HG02870 (cell line): ENCODE results near the gene C1orf159.
"Not testable (repeated sequence)": the region's sequence is repeated elsewhere in the genome, so short reads cannot be mapped to it uniquely, and the experiment has no call there.

ENCODE experiments used
- ATAC-seq: cut with Tn5 transposase; IDR thresholded peaks from one replicate; pipeline ENCODE4 v1.9.1; 2021; ENCODE audit warnings: mild to moderate bottlenecking, moderate library complexity; ENCODE audit not compliant: unreplicated experiment

Gene C1orf159

DNA sequence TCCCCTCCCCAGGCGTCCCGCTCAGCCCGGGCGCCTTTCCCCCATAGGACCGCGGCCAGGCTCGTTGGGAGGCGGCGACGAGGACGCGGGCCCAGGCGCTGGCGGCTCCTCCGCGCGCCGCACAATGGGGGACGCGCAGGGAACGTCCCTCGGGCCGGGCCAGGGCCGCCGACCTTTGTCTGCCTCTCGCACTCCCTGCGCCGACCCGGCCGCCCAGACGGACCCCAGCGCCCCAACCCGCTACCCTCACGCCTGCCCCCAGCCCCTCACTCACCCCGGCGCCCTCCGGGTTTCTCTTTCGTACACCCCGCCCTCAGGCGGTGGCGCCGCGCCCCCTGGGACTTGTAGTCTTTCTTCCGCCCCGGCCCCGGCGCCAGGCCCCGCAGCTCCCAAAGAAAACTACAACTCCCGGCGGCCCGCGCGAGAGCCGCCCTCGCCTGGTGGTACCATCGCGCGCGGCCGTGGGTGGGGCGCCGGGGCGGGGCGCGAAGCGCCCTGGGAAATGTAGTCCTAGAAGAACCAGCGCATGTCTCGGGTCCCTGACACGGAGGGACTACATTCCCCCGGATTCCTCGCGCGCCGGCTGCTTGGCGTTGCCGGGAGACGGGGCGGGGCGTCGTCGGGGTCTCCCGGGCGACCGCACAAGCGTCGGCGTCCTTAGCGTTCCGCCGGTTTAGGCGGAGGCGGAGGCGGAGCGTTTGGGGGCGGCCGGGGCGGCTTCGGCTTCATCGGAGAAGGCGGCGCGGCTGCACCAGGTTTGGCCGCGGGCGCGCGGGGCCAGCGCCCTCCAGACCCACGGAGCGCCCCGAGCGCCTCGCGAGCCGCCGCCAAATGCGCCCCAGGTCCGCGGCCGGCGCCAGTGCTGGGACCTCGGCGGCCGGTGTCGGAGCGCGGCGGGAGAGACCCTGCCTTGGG is at the start of gene C1orf159:
Gene C1orf159 (minus strand): TSS at position 304 of the 915 bp plus-strand sequence. CDS start 24,546 bp downstream, outside the sequence.
- ATAC-seq: peak; percentile 85

GRCh38 chr1:1165485-1165884 is 49.6 kb upstream of the C1orf159 start:
- ATAC-seq: no peak

DNA sequence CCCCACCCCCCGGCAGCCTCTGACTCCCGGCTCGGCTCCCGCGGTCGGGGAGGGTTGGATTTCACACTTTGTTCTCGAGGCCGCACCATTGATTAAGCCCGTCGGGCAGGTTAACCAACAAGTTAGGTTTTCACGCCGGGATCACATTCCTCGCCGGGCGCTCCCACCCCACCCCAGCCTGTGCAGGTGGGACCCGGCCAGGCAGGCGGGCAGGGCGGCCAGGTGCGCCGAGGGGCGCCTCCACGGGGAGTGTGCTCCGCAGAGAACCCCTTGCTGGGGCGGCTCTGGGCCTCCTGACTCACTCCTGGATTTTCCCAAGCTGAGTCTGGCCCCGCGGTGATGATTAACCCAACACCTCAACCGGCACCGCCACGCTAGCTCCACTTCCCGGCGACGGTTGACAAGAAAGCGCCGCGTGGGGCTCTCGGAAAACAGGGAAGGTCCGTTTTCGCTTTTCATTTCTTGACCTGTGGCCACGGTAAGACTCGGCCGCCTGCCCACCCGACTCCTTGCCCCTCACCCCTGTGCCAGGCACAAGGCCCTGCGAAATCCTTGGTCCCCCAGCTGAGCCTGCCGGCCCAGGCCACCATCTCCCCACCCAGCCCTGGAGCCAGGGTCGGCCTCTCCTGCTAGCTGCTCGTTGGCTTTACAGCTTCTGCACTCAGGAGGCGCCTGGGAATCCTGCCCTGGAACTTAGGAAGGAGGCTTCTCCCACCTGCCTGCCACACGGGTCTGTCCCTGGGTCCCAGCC is 49.0 kb upstream of the C1orf159 start:
- ATAC-seq: no peak

DNA sequence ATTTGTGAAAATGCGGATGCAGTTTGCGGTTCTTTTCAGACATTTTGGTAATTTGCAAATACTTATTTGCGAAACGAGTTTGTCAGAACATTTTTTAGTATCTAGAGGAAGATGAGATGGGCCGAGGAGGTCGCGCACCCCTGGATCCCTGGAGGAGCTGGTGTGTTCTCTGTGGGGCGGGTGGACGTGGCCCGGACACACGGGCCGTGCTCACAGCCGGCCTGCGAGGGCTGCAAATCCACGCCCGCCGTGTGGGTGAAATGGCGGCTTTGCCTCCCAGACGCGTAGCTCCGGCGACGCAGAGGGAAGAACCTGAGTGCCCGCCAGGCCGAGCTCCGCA is 48.4 kb upstream of the C1orf159 start:
- no peak for ATAC-seq

DNA sequence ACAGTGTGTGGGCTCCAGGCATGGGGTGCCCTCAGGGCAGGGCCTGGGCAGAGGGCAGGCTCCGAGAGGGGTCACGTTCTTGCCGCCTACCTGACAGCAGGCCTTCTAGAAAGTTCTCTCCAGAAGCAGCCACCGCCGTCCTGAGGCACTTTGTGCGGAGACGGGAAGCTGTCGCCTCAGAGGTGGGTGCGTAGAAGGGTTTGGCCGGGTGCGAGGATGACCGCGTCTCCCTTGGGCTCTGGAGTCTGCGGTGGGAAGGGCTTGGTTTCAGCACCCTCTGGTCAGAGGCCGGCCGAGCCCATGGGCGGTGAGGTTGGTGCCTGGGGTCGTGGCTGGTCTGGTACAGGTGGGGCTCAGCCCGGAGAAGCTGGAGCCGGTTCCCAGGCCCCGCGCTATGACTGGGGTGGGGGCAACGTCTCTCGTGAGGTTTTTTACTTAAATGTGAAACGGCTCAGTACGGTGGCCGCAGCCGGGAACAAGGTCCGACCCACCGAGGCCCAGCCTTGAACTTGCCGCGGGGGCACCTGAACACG is 47.7 kb upstream of the C1orf159 start:
- no peak for ATAC-seq

DNA sequence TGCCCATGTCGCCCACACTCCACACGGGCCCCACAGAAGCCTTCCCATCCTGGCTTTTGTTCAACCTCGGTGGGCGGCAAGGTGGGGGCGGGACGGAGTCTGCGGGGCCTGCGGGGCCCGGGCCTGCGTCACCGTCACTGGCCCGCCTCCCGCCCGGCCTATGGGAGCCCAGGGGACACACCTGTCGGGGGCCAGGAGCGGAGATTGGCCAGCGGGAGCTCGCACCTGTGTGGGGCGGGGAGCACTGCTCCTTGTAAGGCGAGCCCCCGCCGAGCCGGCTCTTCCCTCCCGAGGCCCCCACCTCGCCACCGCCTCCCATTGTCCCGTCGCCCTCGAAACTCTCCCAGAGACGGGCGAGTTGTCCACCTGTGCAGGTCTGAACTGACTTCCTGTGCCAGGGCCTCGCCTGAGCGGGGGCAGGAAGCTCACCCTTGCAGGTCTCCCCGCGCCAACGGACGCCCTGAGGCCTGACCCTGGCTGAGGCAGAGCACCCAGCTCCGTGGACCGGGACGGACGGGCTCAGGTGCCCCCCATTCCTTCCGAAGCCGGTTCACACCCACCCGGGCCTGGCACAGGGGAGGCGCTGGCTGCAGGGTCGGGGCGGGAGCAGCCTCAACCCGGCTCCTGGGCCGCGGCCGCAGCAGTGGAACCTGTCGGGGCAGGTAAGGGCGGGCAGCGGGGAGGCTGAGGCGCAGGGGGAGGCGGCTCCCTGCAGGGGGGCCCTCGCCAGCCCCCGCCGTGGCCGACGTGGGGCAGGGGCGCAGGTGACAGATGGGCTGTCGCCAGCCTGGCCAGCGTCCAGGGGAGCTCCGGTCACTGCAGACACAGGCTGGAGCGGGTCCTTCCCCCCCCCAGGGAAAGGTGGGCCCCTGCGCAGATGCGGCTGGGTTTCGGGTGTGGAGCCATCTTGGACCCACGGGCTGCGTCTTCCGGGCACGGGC is 47.0 kb upstream of the C1orf159 start:
- ATAC-seq: no peak

DNA sequence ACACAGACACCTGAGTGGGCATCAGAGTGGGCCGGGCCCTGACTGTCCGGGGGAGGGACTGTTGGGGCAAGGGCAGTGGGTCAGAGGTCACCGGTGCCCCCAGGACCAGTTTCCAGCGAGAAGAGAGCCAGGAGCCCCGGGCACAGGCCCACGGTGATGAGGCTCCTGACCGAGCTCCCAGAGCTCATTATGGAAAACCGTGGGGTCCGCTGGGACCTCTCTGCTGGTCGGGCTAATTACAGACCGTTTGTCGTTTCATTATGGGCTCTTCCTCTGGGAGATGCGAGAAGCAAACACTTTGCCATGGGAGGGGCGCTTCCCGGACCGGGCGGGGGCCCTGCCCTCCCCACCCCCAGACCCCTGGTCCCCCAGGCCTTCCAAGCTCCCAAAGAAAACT is 45.8 kb upstream of the C1orf159 start:
- no peak for ATAC-seq

GRCh38 chr1:1161078-1161682 is 45.3 kb upstream of the C1orf159 start:
- ATAC-seq: no peak

GRCh38 chr1:1160281-1160930 is 44.5 kb upstream of the C1orf159 start:
- no peak for ATAC-seq

GRCh38 chr1:1157914-1158710 is 42.2 kb upstream of the C1orf159 start:
- ATAC-seq: no peak

DNA sequence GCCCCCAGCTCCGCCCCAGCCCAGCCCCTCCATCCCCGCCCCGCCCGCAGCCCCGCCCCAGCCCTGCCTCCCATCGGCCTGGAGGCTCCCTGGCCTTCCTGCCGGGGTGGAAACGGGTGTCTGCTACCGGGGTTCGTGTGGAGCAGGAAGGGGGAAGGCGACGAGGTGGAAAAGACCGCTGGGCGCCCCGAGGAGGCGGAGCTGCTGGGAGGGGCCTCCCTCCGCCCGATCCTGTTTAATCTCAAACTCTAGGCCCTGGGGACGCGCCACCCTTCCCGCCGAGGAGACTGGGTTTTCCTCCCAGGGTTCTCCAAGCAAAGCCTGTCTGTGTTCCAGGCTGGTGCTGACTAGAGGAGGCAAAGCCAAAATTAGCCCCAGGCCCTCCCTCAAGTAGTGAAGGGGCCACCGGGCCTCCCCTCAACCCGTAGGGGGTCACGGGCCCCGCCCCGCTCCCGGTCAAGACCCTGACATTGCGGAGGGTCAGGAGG is 41.6 kb upstream of the C1orf159 start:
- ATAC-seq: no peak

DNA sequence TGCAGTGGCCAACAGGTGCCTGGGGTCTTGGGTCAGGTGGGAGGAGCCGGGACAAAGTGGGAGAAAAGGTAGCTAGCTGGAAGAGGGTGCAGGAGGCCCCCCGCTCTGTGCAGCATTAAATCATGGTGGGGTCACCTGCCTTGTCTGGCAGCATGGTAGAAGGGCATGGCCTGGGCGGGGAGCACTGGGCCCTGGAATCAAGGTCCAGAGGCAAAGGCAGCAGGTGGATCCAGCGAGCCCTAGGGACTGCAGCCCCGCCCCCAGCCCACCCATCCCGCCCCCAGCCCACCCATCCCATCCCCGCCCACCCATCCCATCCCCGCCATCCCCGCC is 41.1 kb upstream of the C1orf159 start:
- ATAC-seq: no peak

DNA sequence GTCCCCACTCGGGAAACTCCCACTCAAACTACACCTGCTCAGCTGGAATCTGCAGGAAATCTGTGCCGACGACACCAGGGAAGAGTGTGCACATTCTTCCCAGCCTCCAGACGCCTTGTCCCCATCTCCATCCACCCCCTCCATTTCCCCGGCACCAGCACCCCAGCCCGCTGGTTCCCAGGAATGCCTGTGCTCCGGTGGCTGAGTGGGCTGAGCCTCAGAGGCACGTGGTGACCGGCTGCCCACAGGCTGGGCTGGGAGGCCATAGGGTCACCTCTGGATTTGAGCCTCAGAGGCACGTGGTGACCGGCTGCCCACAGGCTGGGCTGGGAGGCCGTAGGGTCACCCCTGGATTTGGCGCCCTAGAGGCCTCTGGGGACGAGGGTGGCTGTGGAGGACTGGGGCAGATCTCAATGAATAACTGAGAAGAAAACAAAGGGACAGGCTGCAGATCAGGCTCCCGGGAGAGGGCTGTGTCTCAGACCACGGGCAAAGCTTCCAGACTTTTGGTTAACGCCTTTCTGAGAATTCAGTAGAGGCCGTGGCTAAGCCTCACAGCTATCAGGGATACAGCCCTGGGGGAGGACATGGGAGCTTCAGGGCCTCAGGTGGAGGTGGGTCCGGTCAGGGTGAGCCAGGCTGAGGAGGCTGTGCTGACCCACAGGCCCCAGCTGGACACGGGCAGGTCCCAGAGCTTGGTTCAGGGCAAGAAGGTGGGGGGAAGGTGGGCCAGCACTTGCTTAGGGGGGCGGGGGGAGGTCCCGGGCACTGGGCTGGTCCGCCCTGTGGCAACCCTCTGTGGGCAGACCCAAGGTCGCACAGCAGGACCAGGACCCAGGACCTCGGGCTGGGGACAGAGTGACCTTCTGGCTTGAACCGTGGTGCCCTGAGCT is 40.5 kb upstream of the C1orf159 start:
- no peak for ATAC-seq

- no peak for ATAC-seq
These were observed 39.4 kb upstream of the C1orf159 start for GRCh38 chr1:1155258-1155657.

- ATAC-seq: no peak
These were observed 38.0 kb upstream of the C1orf159 start for GRCh38 chr1:1153874-1154273.

DNA sequence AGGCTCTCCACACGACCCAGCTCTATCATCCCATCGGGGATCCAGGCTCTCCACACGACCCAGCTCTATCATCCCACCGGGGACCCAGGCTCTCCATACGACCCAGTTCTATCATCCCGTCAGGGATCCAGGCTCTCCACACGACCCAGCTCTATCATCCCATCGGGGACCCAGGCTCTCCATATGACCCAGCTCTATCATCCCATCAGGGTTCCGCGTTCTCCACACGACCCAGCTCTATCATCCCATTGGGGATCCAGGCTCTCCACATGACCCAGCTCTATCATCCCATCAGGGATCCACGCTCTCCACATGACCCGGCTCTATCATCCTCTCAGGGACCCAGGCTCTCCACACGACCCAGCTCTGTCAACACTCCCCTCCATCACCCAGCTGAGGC is 37.3 kb upstream of the C1orf159 start:
- ATAC-seq: not testable (repeated sequence)

GRCh38 chr1:1152431-1152830 is 36.5 kb upstream of the C1orf159 start:
- ATAC-seq: not testable (repeated sequence)

DNA sequence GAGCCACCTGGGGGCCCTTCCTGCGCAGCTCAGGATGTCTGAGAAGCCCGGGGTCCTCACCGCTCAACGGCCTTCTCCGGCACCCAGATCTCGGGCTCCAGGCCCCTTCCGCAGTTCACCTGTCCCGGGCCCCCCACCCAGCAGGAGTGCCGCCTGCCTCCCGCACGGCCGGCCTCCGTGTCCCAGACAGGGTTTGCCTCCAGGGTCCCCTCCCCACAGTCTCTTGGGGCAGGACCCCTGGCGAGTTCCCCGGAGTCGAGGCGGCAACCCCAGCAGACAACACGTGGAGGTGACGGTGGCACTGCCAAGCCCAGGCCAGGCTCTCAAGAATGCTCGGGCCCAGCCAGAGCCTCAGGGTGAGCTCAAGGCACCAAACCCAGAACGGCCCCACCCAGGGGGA is 35.4 kb upstream of the C1orf159 start:
- no peak for ATAC-seq
